H1 (cell line): ENCODE measurements around the gene FAR2. TPM values are rescaled to one million over a fixed set of nuclear protein-coding genes. Genes with fewer than 3 reads are reported as not detected.

Experiments used
- CTCF ChIA-PET: fragments of 300-600 bp; sonication (Branson Sonifier 250); formaldehyde crosslinking; loops from one replicate; lab custom pipeline; 2021; ENCODE audit not compliant: partially characterized antibody; lab: Charles Lee
- POLR2A ChIA-PET: fragments of 300-600 bp; sonication (Branson Sonifier 250); formaldehyde crosslinking; loops from one replicate; lab custom pipeline; 2021; ENCODE audit warnings: inconsistent platforms; ENCODE audit not compliant: partially characterized antibody; lab: Charles Lee
- DNase-seq, 2 experiments: peaks; one replicate each; pipeline versions ENCODE4 v3.0.0 to v3.0.0-alpha.2; 2010 to 2022; ENCODE audit warnings: low spot score in 2 of 2, low read depth in 1 of 2, mixed read lengths in 1 of 2
- FAIRE-seq: peaks from 2 replicates; lab custom pipeline; 2011; peaks lifted over from hg19 to GRCh38; lab: Jason Lieb, UNC
- H2AFZ ChIP-seq: 2 replicates; pipeline ENCODE4 v1.8.1; 2012; ENCODE audit warnings: low read length, inconsistent platforms
- H2AK5ac ChIP-seq: 2 replicates; pipeline ENCODE4 v1.6.1; 2013; ENCODE audit warnings: low read depth, low read length
- H2BK120ac ChIP-seq: replicated peaks from 2 replicates; pipeline ENCODE3; 2013; ENCODE audit warnings: low read depth, low read length, inconsistent platforms
- H2BK12ac ChIP-seq: 2 replicates; pipeline ENCODE4 v1.6.1; 2013; ENCODE audit warnings: low read depth, low read length
- H2BK15ac ChIP-seq: 2 replicates; pipeline ENCODE4 v1.6.1; 2013; ENCODE audit warnings: low read length
- H2BK20ac ChIP-seq: 2 replicates; pipeline ENCODE4 v1.6.1; 2013; ENCODE audit warnings: low read length
- H2BK5ac ChIP-seq: 2 replicates; pipeline ENCODE4 v1.6.1; 2013; ENCODE audit warnings: low read depth, low read length
- H3K14ac ChIP-seq: 2 replicates; pipeline ENCODE4 v1.6.1; 2013; ENCODE audit warnings: inconsistent platforms; ENCODE audit not compliant: insufficient read length
- H3K18ac ChIP-seq: 2 replicates; pipeline ENCODE4 v1.6.1; 2013; ENCODE audit warnings: low read length; ENCODE audit errors: extremely low read depth
- H3K23ac ChIP-seq: 2 replicates; pipeline ENCODE4 v1.6.1; 2013; ENCODE audit warnings: inconsistent platforms; ENCODE audit not compliant: insufficient read length
- H3K23me2 ChIP-seq: 2 replicates; pipeline ENCODE4 v1.6.1; 2013; ENCODE audit warnings: low read depth, low read length
- H3K27ac ChIP-seq: 2 replicates; pipeline ENCODE4 v1.6.1; 2011; ENCODE audit warnings: low read depth, low read length, inconsistent platforms
- H3K27me3 ChIP-seq, 4 experiments: replicated peaks in 1 of 4; 1 replicate in 1 of 4; 2 replicates in 3 of 4; pipeline versions ENCODE4 v1.6.1 to v1.8.1; 2011 to 2013; ENCODE audit warnings: low read length in 3 of 4, mild to moderate bottlenecking in 3 of 4, inconsistent platforms in 2 of 4, mixed read lengths in 2 of 4, moderate library complexity in 1 of 4; ENCODE audit not compliant: control insufficient read depth in 3 of 4, insufficient read depth in 3 of 4; ENCODE audit errors: extremely low read depth in 1 of 4
- H3K36me3 ChIP-seq, 4 experiments: 2 replicates each; pipeline versions ENCODE4 v1.6.1 to v1.8.1; 2011 to 2013; ENCODE audit warnings: mild to moderate bottlenecking in 4 of 4, low read length in 3 of 4, moderate library complexity in 2 of 4, control low read depth in 1 of 4, inconsistent platforms in 1 of 4; ENCODE audit not compliant: insufficient read depth in 4 of 4, control insufficient read depth in 2 of 4
- H3K4ac ChIP-seq: replicated peaks from 2 replicates; pipeline ENCODE3; 2013; ENCODE audit warnings: low read length, low read depth, mixed read lengths, inconsistent platforms; ENCODE audit not compliant: insufficient read length
- H3K4me1 ChIP-seq, 4 experiments: replicated peaks in 1 of 4; 1 replicate in 1 of 4; 2 replicates in 3 of 4; pipeline versions ENCODE4 v1.6.1 to v1.8.1; 2011 to 2013; ENCODE audit warnings: low read length in 3 of 4, inconsistent platforms in 2 of 4, mixed read lengths in 1 of 4; ENCODE audit not compliant: insufficient read depth in 4 of 4, control insufficient read depth in 3 of 4
- H3K4me2 ChIP-seq, 2 experiments: 2 replicates each; pipeline versions ENCODE4 v1.6.1 to v1.8.1; 2011 to 2013; ENCODE audit warnings: low read depth in 2 of 2, low read length in 2 of 2, control low read depth in 1 of 2, inconsistent platforms in 1 of 2, mild to moderate bottlenecking in 1 of 2; ENCODE audit not compliant: insufficient read depth in 1 of 2
- H3K4me3 ChIP-seq, 4 experiments: fragments of 200-600, 300-600 bp in 1 of 4; sonication (generic), shearing (Covaris generic), sonication (Bioruptor Twin) in 1 of 4; 2 replicates each; pipeline versions ENCODE4 v1.5.1 to v1.8.1; 2011 to 2016; ENCODE audit warnings: low read length in 4 of 4, low read depth in 3 of 4, control low read depth in 2 of 4, inconsistent platforms in 2 of 4, mild to moderate bottlenecking in 2 of 4, mixed read lengths in 1 of 4, moderate library complexity in 1 of 4; ENCODE audit not compliant: insufficient read depth in 2 of 4; ENCODE audit errors: extremely low read depth in 1 of 4
- H3K56ac ChIP-seq: replicated peaks from 2 replicates; pipeline ENCODE3; 2013; ENCODE audit warnings: low read depth, mild to moderate bottlenecking, mixed read lengths, low read length, inconsistent platforms; ENCODE audit not compliant: insufficient read length
- H3K79me1 ChIP-seq: 2 replicates; pipeline ENCODE4 v1.6.1; 2013; ENCODE audit warnings: low read depth, low read length, control low read depth
- H3K79me2 ChIP-seq, 2 experiments: 2 replicates each; pipeline versions ENCODE4 v1.6.1 to v1.8.1; 2012 to 2013; ENCODE audit warnings: low read length in 2 of 2, mild to moderate bottlenecking in 2 of 2, inconsistent platforms in 1 of 2; ENCODE audit not compliant: insufficient read depth in 2 of 2, control insufficient read depth in 1 of 2
- H3K9ac ChIP-seq, 4 experiments: replicated peaks in 1 of 4; 1 replicate in 1 of 4; 2 replicates in 3 of 4; pipeline versions ENCODE4 v1.6.1 to v1.8.1; 2011 to 2013; ENCODE audit warnings: low read depth in 3 of 4, low read length in 3 of 4, control low read depth in 2 of 4, mild to moderate bottlenecking in 2 of 4, moderate library complexity in 2 of 4, inconsistent platforms in 1 of 4; ENCODE audit errors: extremely low read depth in 1 of 4
- H3K9me3 ChIP-seq, 2 experiments: 2 replicates each; pipeline versions ENCODE4 v1.6.1 to v1.8.1; 2012 to 2013; ENCODE audit warnings: mild to moderate bottlenecking in 2 of 2, moderate library complexity in 2 of 2, control low read depth in 1 of 2, inconsistent platforms in 1 of 2, low read depth in 1 of 2, low read length in 1 of 2, mixed read lengths in 1 of 2; ENCODE audit not compliant: insufficient read depth in 2 of 2
- H4K20me1 ChIP-seq, 2 experiments: replicated peaks in 1 of 2; 2 replicates each; pipeline versions ENCODE3 to v1.8.1; 2011 to 2013; ENCODE audit warnings: inconsistent platforms in 2 of 2, low read length in 2 of 2, mild to moderate bottlenecking in 1 of 2; ENCODE audit not compliant: insufficient read depth in 2 of 2, control insufficient read depth in 1 of 2
- H4K5ac ChIP-seq: 2 replicates; pipeline ENCODE4 v1.6.1; 2013; ENCODE audit warnings: low read length, low read depth, mixed read lengths, inconsistent platforms; ENCODE audit not compliant: insufficient read length
- H4K8ac ChIP-seq: 2 replicates; pipeline ENCODE4 v1.8.0; 2013; ENCODE audit warnings: mild to moderate bottlenecking, moderate library complexity, low read length, inconsistent platforms; ENCODE audit not compliant: insufficient read depth; ENCODE audit errors: extremely low read depth
- H4K91ac ChIP-seq: replicated peaks from 2 replicates; pipeline ENCODE3; 2013; ENCODE audit warnings: low read length, mixed read lengths, inconsistent platforms; ENCODE audit not compliant: insufficient read length
- BCL11A ChIP-seq, 2 experiments: IDR thresholded peaks; one replicate each; pipeline ENCODE4 v1.6.1; 2011; ENCODE audit warnings: low read depth in 2 of 2, low read length in 2 of 2, mild to moderate bottlenecking in 2 of 2
- BRCA1 ChIP-seq: IDR thresholded peaks from 2 replicates; pipeline ENCODE4 v1.6.1; 2012; ENCODE audit warnings: low read depth, low read length, improper control_type of control experiment
- CHD1 ChIP-seq: IDR thresholded peaks from 2 replicates; pipeline ENCODE4 v1.6.1; 2012; ENCODE audit warnings: low read depth, low read length, improper control_type of control experiment
- GTF2F1 ChIP-seq: IDR thresholded peaks from 2 replicates; pipeline ENCODE4 v1.6.1; 2012; ENCODE audit warnings: low read depth, low read length, improper control_type of control experiment, borderline replicate concordance
- JUND ChIP-seq: IDR thresholded peaks from 2 replicates; pipeline ENCODE4 v1.6.1; 2011; ENCODE audit warnings: mild to moderate bottlenecking, improper control_type of control experiment, low read length
- RBBP5 ChIP-seq: IDR thresholded peaks from 2 replicates; pipeline ENCODE4 v1.7.1; 2012; ENCODE audit warnings: low read depth, mild to moderate bottlenecking, inconsistent platforms, low read length, moderate library complexity, borderline replicate concordance
- SP4 ChIP-seq: IDR thresholded peaks from 2 replicates; pipeline ENCODE4 v1.6.1; 2012; ENCODE audit warnings: low read length, inconsistent platforms
- TEAD4 ChIP-seq: IDR thresholded peaks from 2 replicates; pipeline ENCODE4 v1.6.1; 2012; ENCODE audit warnings: low read depth, low read length, inconsistent platforms, mixed read lengths
- WGBS, 2 experiments: shearing (Covaris generic) in 1 of 2; methylation state at CpG; one replicate each; pipeline versions ENCODE4 v1.1.6 to v1.1.7; 2013 to 2015; ENCODE audit warnings: low lambda C conversion rate in 2 of 2, mixed read lengths in 2 of 2, inconsistent platforms in 1 of 2, low coverage in 1 of 2, missing lambda C conversion rate in 1 of 2; ENCODE audit not compliant: insufficient replicate concordance in 2 of 2, insufficient coverage in 1 of 2, insufficient read length in 1 of 2; ENCODE audit errors: extremely low coverage in 1 of 2, missing lambda C conversion rate in 1 of 2; 5-methylcytosine and 5-hydroxymethylcytosine counted together
- polyA plus RNA-seq, 7 experiments: library from polyadenylated mRNA; depleted of rRNA in 3 of 7; stranded (reverse) in 5 of 7; unstranded in 2 of 7; fragments of >200 nt in 5 of 7; fragments of 200-250 nt in 2 of 7; gene quantifications; 1 replicate in 5 of 7; 2 replicates in 1 of 7; 4 replicates in 1 of 7; pipeline versions ENCODE4 v1.2.1 to v1.2.3, GENCODE V29; 2011 to 2013; ENCODE audit warnings: missing spikeins in 2 of 7, mixed read lengths in 2 of 7
- total RNA-seq: library from RNA; stranded (reverse); fragmentation: NEBNext Ultra II Directional; extraction: Animal tissue kit (Norgen Biotek cat#: 25700); gene quantifications from 2 replicates; pipeline ENCODE4 v1.2.1, GENCODE V29; 2021
- TF ChIP-seq, protein P1 (sequence below): IDR thresholded peaks from 2 replicates; pipeline ENCODE4 v1.6.1; 2011; ENCODE audit warnings: low read depth, mild to moderate bottlenecking, low read length; ENCODE audit not compliant: insufficient read depth
- TF ChIP-seq, protein P2 (sequence below): IDR thresholded peaks from 2 replicates; pipeline ENCODE4 v1.6.1; 2011; ENCODE audit warnings: low read length, improper control_type of control experiment

Gene FAR2
- total and polyA plus RNA-seq, 2 of the 8 experiments (the other 6 are each of a cell fraction or from before 2014, with no cell fraction given) = 24.0 to 24.1 TPM

- no peaks in the 10 kb centered on the region for H3K79me2 ChIP-seq
- no peak overlapping the region for H4K8ac ChIP-seq
- no peak overlapping the region for H3K4me3 ChIP-seq
- no peak overlapping the region for H3K27ac ChIP-seq
- no peak overlapping the region for H2BK15ac ChIP-seq
- TF ChIP-seq BRCA1 (no peak), GTF2F1 (no peak), RBBP5 (no peak), TEAD4 (no peak), CHD1 (no peak), BCL11A (IDR thresholded peaks at IDR 0.05; ENCODE audit: low read depth in 2 of 2, low read length in 2 of 2) (no peak), JUND (no peak), SP4 (no peak)
- TF ChIP-seq, protein P1, sequence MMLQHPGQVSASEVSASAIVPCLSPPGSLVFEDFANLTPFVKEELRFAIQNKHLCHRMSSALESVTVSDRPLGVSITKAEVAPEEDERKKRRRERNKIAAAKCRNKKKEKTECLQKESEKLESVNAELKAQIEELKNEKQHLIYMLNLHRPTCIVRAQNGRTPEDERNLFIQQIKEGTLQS = no peak
- TF ChIP-seq, protein P2, sequence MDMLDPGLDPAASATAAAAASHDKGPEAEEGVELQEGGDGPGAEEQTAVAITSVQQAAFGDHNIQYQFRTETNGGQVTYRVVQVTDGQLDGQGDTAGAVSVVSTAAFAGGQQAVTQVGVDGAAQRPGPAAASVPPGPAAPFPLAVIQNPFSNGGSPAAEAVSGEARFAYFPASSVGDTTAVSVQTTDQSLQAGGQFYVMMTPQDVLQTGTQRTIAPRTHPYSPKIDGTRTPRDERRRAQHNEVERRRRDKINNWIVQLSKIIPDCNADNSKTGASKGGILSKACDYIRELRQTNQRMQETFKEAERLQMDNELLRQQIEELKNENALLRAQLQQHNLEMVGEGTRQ = no peak
- TF ChIP-seq, all 59 proteins: peak for 0
- CTCF ChIA-PET = interaction anchor here (0.8 to 2.2 kb wide), 4 partner anchors 13 to 155 kb away, joined by 4 to 5 read pairs (median 5); no protein-coding TSS in a partner anchor
- 57% methylated on average over 4 of the region's 4 CpGs; no CpG with 5 or more reads in 1 of the 2 experiments for WGBS, 2 experiments
- POLR2A ChIA-PET = interaction anchor here (1.1 to 1.4 kb wide), 2 partner anchors 10 to 94 kb away, joined by 3 to 4 read pairs; no protein-coding TSS in a partner anchor
- Histone ChIP-seq H4K20me1 (no peaks in the 10 kb centered on the region), H3K36me3 (no peaks in the 10 kb centered on the region), H3K4me1 (peaks cover 0 to 13% (median 2%) of the 10 kb centered on the region in 4 experiments; a peak in 5 of 7 replicates), H3K18ac (no peak overlapping the region), H3K9ac (no peak overlapping the region), H3K4ac (no peak overlapping the region), H3K27me3 (no peaks in the 10 kb centered on the region), H3K9me3 (no peaks in the 10 kb centered on the region), H3K14ac (no peak overlapping the region), H3K79me1 (no peaks in the 10 kb centered on the region), H2AK5ac (no peak overlapping the region), H2BK5ac (no peak overlapping the region), H4K91ac (no peak overlapping the region), H2BK12ac (no peak overlapping the region), H3K4me2 (no peak overlapping the region), H2AFZ (no peak overlapping the region), H3K23ac (no peak overlapping the region), H3K56ac (no peak overlapping the region), H2BK120ac (no peak overlapping the region), H4K5ac (no peak overlapping the region), H3K23me2 (no peaks in the 10 kb centered on the region), H2BK20ac (no peak overlapping the region)
- DNase-seq = no peak
- no peak for FAIRE-seq
Observed at GRCh38 chr12:29242921-29243431, 93.9 kb downstream of the FAR2 start.
